IMR-90 (cell line): Measurements from ENCODE around the gene PEX14.

Source experiments
- CEBPB ChIP-seq: IDR thresholded peaks from 2 replicates; pipeline ENCODE4 v1.6.1; 2012; ENCODE audit warnings: low read depth, low read length, improper control_type of control experiment
- CHD1 ChIP-seq: IDR thresholded peaks from 2 replicates; pipeline ENCODE4 v1.6.1; 2012; ENCODE audit warnings: low read depth, low read length, improper control_type of control experiment
- FOS ChIP-seq: fragments of 150-350 bp; IDR thresholded peaks from 2 replicates; pipeline ENCODE4 v1.6.1; 2016; ENCODE audit warnings: low read depth, low read length
- MAFK ChIP-seq: IDR thresholded peaks from 2 replicates; pipeline ENCODE4 v1.6.1; 2012; ENCODE audit warnings: low read depth, low read length, improper control_type of control experiment
- MAZ ChIP-seq: IDR thresholded peaks from 2 replicates; pipeline ENCODE4 v1.6.1; 2012; ENCODE audit warnings: low read depth, mild to moderate bottlenecking, low read length, improper control_type of control experiment, moderate library complexity, borderline replicate concordance
- MXI1 ChIP-seq: IDR thresholded peaks from 2 replicates; pipeline ENCODE4 v1.6.1; 2012; ENCODE audit warnings: low read depth, mild to moderate bottlenecking, low read length, moderate library complexity, borderline replicate concordance
- POLR2A ChIP-seq: IDR thresholded peaks from 2 replicates; pipeline ENCODE4 v1.6.1; 2012; ENCODE audit warnings: mild to moderate bottlenecking, low read depth, low read length
- RCOR1 ChIP-seq: IDR thresholded peaks from 2 replicates; pipeline ENCODE4 v1.6.1; 2012; ENCODE audit warnings: mild to moderate bottlenecking, low read length, improper control_type of control experiment; ENCODE audit not compliant: insufficient replicate concordance
- RFX5 ChIP-seq: IDR thresholded peaks from 2 replicates; pipeline ENCODE4 v1.8.0; 2012; ENCODE audit warnings: low read depth, mild to moderate bottlenecking, low read length, moderate library complexity
- TF ChIP-seq, protein P1 (sequence below): conservative IDR thresholded peaks from 2 replicates; pipeline ENCODE4 v1.5.1; 2012; ENCODE audit warnings: mild to moderate bottlenecking, low read depth, low read length, improper control_type of control experiment
- TF ChIP-seq, protein P2 (sequence below): fragments of 150-350 bp; IDR thresholded peaks from 2 replicates; pipeline ENCODE4 v1.6.1; 2016; ENCODE audit warnings: low read depth, mild to moderate bottlenecking, low read length, moderate library complexity, borderline replicate concordance
- TF ChIP-seq, protein P3 (sequence below): fragments of 150-350 bp; IDR thresholded peaks from 2 replicates; pipeline ENCODE4 v1.6.1; 2017; ENCODE audit warnings: mild to moderate bottlenecking, antibody characterized with exemption, low read length, low read depth

DNA sequence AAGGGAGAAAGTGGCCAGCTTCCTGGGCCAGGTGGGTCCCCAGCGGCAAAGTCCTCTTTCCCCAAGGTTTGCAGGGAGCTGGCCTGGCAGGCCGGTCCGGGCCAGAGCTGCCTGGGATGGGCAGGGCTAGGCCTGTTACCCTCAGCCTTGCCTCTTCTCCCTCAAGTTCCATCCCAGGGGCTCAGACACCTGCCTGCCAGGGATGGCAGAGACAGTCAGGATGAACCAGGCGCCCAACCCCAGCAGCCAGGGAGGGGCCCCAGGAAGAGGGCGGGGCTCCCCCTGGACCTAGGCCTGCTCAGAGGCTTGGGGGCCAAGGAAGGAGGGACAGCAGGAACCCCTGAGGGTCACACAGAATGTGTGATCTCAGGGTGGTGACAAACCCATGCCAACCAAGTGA lies 201.1 kb downstream of the PEX14 start:
- TF ChIP-seq, protein P1, sequence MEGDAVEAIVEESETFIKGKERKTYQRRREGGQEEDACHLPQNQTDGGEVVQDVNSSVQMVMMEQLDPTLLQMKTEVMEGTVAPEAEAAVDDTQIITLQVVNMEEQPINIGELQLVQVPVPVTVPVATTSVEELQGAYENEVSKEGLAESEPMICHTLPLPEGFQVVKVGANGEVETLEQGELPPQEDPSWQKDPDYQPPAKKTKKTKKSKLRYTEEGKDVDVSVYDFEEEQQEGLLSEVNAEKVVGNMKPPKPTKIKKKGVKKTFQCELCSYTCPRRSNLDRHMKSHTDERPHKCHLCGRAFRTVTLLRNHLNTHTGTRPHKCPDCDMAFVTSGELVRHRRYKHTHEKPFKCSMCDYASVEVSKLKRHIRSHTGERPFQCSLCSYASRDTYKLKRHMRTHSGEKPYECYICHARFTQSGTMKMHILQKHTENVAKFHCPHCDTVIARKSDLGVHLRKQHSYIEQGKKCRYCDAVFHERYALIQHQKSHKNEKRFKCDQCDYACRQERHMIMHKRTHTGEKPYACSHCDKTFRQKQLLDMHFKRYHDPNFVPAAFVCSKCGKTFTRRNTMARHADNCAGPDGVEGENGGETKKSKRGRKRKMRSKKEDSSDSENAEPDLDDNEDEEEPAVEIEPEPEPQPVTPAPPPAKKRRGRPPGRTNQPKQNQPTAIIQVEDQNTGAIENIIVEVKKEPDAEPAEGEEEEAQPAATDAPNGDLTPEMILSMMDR = no peak
- TF ChIP-seq FOS (no peak), MXI1 (no peak), POLR2A (no peak), RFX5 (no peak), RCOR1 (no peak), MAZ (no peak), CHD1 (no peak), MAFK (no peak), CEBPB (no peak)
- TF ChIP-seq, protein P2, sequence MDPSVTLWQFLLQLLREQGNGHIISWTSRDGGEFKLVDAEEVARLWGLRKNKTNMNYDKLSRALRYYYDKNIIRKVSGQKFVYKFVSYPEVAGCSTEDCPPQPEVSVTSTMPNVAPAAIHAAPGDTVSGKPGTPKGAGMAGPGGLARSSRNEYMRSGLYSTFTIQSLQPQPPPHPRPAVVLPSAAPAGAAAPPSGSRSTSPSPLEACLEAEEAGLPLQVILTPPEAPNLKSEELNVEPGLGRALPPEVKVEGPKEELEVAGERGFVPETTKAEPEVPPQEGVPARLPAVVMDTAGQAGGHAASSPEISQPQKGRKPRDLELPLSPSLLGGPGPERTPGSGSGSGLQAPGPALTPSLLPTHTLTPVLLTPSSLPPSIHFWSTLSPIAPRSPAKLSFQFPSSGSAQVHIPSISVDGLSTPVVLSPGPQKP = no peak
- TF ChIP-seq, protein P3, sequence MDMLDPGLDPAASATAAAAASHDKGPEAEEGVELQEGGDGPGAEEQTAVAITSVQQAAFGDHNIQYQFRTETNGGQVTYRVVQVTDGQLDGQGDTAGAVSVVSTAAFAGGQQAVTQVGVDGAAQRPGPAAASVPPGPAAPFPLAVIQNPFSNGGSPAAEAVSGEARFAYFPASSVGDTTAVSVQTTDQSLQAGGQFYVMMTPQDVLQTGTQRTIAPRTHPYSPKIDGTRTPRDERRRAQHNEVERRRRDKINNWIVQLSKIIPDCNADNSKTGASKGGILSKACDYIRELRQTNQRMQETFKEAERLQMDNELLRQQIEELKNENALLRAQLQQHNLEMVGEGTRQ = no peak
